HG03103 (cell line): ENCODE measurements around the gene EIPR1.
"Not testable (repeated sequence)": the region's sequence is repeated elsewhere in the genome, so short reads cannot be mapped to it uniquely, and the experiment has no call there.

Experiments
- ATAC-seq: cut with Tn5 transposase; IDR thresholded peaks from one replicate; pipeline ENCODE4 v1.9.1; 2021; ENCODE audit warnings: low read depth; ENCODE audit not compliant: unreplicated experiment

EIPR1 gene

DNA sequence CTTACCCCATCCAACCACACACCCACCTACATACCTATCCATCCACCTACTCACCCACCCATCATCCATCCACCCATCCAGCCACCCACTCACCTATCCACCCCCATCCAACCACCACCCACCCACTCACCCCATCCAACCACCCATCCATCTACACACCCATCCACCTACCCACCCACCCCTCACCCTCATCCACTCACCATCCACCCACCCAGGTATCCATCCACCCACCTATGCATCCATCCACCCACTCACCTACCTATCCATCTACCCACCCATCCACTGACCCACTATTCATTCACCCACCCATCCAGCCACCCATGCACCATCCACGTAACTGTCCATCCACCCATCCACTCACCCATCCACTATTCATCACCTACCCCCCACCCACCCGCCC is 194.8 kb downstream of the EIPR1 start:
- no peak for ATAC-seq

DNA sequence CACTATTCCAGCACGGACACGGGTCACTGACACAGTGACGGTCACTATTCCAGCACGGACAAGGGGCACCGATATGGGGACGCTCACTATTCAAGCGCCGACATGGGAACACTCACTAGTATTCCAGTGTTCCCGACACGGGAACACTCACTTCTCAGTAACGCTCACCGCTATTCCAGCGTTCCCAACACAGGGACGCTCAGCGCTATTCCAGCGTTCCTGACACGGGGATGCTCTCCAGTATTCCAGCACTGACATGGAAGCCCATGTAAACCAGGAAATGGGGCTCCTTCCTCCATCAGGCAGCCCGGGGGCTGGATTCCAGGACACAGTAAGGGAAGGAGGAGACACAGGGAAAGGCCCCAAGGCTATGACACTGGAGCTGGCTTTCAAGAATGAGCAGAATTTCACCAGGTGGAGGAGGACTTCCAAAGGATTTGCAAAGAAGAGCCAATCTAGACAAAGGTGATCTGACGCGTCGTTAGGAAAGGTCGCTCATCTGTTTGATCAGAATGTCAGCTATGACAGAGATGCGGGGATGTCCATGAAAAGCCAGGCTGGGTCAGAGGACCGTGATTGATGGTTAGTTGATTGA is 196.1 kb downstream of the EIPR1 start:
- no peak for ATAC-seq

DNA sequence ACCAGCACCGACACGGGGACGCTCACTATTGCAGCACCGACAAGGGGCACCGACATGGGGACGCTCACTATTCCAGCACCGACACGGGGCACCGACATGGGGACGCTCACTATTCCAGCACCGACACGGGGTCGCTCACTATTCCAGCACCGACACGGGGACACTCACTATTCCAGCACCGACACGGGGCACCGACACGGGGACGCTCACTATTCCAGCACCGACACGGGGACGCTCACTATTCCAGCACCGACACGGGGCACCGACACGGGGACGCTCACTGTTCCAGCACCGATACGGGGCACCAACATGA is 196.8 kb downstream of the EIPR1 start:
- not testable (repeated sequence) for ATAC-seq

DNA sequence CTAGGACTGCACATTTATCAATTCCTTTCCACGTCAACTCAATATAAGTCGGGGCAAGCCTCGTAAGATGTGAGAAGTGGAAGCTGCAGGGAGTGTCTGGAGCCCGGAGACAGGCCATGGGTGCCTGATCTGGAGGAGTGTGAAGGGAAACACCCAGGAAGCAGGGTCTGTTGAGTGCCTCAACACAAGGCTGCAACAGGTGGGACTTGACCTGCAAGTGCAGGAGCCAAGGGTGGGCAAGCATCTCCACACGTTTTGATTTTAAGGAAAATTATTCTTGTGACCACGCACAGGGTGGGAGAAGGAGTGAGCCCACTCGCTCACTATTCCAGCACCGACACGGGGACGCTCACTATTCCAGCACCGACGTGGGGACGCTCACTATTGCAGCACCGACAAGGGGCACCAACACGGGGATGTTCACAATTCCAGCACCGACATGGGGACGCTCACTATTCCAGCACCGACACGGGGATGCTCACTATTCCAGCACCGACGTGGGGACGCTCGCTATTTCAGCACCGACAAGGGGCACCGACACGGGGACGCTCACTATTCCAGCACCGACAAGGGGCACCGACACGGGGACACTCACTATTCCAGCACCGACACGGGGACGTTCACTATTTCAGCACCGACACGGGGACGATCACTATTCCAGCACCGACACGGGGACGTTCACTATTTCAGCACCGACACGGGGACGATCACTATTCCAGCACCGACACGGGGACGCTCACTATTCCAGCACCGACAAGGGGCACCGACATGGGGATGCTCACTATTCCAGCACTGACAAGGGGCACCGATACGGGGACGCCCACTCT is 197.3 kb downstream of the EIPR1 start:
- no peak for ATAC-seq

DNA sequence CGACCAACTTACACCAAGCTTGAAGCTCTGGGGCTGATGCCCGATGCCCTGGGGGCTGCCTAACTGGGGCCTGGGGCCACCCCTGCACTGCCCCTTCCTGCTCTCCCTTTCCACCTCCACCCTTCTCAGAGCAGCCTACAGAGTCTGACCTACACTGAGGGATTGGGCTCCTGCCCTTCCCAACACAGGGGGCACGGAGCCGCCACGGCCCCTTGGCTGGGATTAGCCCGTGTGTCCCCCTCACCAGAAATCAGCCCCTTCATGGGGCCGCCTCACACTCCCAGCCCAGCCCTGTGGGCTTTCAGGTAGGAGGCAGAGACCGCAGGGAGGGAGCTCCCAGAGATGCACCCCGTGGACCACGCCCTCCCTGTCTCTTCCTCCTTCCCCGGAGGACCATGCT is 198.0 kb downstream of the EIPR1 start:
- no peak for ATAC-seq

DNA sequence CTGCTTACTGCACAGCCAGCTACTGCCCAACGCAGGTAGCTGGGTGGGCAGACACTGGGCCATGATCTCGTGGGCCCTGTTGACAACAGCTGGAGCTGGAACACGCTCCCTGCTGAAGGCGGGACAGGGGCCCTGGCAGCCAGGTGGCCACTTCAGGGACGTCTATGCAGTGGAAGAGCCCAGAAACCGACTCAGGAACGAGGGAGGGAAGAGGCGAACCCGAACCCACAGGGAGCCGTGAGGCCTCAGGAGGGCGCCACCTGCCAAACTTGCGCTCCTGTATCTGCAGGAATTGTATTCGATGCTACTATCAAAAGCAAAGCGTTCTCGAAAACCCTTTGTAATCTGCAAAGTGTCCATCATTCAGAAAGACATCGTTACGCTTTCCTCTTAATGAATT is 198.4 kb downstream of the EIPR1 start:
- ATAC-seq, result no peak

DNA sequence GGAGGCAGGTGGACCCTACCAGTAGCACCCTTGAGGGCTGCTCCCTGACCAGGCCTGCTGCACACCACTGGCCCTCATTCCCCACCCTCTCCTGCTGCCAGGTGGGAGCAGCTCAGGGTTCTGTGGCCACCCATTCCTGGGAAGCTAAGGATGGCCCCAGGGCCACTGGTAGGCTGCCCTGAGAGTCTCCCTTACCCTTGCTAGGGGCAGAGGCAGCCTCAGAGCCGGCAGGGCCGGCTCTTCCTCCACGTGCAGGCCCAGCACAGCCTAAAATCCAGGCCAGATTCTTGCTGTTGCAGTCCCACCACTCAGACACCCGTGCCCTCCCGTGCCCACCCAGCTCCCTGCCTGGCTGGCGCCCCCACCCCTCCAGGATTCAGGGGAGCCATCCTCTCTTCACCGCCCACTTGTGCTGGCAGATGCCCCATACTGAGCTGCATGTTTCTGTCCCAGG is 199.0 kb downstream of the EIPR1 start:
- ATAC-seq, result no peak

DNA sequence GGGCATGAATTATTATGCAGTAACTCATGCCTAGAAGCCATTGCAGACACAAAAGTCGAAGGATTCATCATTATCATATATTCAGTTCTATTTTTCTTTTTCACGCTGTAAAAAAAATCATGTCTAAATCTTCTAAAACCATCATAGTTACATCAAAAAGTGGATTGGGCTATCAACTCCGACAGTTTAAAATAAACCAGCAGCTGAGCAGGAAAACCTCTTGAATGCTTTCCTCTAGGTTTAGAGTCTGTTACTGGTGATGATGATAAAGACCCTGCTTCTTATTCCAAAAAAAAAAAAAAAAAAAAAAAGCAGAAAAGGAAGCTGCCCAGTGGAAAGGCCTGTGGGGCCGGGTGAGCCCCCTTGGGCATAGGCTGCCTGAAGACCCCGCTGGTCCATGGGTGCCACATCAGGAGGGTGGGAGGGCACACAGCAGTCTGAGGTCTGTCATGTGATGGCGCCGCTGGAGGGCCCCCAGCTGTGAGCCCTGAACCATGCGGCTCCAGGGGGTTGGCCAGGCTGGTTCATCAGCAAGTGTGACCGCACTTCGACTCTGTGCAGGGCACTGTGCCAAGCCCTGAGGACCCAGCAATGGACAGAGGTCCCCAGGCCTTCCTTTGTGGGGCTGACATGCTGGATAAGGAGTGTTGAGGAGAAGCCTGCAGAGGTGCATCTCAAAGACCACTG is 199.6 kb downstream of the EIPR1 start:
- ATAC-seq, result no peak

DNA sequence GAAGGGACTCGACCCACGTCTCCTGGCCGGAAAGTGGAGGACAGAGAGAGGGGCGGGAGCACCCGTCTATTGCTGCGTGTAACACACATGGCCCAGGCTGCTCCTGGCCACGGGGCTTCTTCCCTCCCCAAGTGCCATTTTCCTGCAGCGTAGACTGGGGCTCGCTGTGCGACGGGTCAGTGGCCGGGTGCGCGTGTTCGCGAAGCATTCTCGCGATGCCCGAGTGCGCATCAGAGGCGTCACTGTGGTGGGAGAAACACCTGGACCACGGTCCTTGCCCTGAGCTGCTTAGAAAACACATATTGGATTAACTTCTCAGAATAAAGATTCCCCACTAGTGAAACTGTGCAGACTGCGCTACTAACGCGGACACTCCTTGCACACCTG is 200.8 kb downstream of the EIPR1 start:
- no peak for ATAC-seq

DNA sequence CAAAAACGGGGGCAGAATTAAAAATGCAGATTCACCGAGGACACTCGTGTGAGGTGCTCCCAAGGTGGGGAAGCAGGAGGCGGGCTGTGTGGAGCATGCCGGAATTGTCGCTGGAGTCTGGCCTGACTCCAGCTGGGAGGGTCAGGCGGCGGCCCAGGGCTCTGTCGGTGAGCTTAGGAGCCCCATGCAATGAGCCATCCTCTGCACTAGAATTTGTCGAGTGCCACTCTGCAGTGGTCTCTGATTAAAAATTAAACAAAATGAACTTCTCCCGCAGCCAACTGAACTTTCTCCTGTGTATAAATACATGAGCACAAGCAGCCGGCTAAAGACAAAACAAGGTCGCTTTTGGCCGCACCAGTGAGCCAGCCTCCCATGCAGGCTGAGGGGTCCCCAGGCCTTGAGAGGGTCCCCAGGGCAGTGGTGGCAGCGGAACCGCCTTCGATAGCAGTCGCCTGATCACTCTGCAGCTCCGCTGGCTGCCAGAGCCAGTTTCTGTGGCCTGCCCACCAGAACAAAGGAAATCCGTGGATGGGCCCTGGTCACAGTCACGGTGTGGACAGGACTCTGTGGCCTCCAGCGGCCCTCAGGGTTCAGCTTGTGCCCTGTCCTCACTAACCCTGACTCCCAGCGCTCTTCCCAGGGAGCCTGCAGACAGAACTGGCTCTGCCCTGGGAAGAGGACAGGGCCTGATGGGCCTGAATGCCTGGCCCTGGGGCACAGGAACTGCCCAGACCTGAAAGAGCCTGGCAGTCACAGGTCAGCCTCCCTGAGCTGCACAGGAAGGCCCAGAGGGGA is 201.3 kb downstream of the EIPR1 start:
- no peak for ATAC-seq

DNA sequence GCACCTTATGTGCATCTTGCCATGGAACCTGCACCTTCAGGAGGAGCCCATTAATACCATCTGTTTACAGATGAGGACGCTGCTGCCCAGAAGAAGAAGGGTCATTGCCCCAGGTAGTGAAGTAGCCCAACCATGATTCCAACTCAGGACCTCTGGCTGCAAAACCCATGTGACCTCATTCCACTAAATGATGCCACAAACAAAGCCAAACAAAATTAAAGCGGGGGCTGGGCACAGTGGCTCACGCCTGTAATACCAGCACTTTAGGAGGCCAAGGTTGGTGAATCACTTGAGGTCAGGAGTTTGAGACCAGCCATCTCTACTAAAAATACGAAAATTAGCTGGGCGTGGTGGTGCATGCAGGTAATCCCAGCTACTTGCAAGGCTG is 202.1 kb downstream of the EIPR1 start:
- ATAC-seq, result no peak

DNA sequence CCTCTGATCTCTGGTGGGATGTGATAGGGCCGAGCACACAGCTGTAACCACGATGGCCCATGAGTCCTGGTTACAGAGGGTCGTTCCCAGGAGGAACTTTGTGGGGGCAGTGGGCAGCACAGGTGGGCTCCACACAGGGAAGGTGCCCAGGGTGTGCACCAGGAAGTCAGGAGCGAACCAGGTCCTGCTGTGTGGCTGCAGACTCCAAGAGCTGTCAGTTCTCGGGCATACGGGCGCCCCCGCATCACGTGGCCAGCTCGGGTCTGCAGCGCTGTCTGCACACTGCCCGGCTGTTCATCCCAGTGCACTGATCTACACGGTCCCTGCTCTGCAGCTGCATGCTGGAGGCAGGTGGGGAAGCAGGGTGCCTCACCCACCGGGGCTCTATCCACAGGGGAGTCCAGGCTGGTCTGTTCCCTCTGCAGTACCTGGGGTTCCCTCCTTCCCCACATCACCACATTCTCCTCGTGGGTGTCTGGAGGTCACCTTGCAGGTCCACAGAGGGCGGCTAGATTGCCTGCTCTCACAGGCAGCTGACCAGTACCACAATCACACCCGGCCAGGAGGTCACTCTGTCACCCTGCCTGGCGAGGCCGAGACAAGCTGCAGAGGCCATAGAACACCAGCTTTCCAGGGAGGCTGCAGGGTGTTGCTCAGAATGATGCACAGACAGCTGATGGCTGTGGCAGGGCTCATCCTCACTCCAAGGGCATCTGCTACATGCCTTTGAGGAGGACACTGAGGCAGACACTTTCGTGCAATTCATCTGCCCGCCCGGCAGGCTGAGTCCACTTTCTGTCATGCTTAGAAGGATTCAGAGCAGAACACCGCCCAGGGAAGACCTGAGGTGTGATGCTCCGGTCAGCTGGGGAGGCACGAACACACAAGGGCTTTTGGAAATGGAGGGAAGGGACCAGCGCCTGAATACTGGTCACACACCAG is 202.7 kb downstream of the EIPR1 start:
- ATAC-seq, result no peak

DNA sequence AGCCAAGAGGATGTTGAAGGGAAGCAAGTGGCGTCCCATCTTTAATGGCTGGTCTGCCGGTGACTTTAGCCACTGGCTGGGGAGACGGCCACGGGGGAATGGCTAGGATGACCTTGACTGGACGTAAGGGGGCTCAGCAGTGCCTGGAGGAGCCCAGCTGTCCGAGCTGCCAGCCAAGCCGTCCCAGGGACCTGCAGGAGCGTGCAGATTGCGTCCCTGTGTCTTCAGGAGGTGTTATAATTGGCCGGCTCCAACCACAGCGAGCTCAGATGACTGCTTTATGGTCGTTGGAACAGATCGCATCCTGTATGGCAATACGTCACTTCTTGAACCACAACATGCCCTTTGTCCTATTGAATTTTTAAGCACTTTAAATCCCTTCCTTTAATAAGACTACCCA is 204.6 kb downstream of the EIPR1 start:
- no peak for ATAC-seq

DNA sequence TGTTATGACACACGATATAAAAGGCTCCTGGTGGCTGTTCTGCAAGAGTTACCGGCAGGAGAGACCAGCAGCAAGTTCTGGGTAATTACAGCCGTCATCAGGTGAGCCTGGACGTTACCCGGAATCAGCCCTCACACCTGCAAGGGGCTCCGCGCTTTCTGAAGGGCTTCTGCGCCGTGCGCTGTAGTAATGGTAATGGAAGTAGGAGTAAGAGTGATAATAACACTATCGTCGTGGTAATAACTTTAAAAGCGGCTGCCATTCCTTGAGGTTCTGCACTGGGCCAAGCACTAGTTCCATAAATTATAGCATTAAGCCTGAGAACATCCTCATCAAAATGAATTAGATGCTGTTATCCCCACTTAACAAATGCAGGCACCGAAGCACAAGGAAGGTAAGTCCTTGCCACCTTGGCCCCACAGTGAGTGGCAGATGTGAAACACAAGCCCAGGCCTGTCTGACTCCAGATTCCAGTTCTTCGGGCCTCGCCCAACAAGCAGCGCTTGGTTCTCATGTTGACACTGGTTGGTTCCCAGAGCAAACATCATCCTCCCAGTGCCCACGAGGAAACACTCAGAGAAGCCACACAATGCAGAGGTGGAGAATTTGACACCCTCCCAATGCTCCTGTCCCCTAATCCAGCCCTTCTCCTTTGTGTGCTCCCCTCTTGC is 205.2 kb downstream of the EIPR1 start:
- ATAC-seq, result no peak

DNA sequence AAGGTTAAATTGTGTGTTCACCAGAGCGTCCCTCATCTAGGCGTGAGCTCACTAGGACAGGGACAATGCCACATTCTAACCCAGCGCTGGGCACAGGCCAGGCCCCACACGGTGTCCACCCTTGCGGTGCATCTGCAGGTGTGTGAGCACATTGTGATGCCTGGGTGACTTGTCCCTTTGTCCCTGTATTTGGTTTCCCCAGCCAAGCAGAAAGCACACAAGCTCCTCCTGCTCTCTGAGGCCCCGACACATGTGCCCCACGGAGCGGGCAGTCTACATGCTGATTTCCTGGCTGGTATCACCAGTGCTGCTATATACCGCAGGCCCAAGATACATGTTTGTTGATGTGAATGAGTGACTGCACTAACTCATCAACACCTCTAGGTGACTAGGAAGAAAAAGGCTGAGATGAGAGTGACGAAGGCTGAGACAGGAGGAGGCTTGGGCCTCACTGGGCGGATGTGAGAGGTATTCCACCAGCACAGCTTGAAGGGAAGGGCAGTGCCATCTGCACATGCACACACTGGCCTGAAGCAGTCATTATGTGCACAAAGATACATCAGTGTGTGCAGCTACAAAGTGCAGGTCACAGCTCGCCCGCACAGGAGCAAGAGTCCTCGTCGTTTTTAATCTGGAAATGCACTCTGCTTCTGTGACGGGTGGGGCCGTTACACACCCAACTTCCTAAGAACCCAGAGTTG is 205.9 kb downstream of the EIPR1 start:
- ATAC-seq, result no peak

DNA sequence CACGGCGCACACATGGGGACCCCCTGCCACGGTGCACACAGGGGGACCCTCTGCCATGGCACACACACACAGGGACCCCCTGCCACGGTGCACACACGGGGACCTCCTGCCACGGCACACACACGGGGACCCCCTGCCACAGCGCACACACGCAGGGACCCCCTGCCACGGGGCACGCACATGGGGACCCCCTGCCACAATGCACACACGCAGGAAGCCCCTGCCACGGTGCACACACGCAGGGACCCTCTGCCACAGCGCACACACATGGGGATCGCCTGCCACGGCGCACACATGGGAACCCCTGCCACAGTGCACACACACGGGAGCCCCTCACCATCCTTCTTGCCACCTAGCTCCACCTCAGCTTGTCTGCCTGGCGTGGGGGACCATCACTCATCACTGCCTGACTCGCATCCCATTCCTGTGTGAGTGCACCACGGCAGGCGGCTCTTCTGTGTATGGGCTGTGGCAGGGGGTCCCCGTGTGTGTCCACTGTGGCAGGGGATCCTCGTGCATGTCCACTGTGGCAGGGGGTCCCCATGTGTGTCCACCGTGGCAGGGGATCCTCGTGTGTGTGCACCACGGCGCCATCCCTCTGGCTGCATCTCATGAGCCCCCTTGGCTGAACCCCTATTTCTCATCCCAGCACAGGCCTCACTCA is 206.7 kb downstream of the EIPR1 start:
- no peak for ATAC-seq

DNA sequence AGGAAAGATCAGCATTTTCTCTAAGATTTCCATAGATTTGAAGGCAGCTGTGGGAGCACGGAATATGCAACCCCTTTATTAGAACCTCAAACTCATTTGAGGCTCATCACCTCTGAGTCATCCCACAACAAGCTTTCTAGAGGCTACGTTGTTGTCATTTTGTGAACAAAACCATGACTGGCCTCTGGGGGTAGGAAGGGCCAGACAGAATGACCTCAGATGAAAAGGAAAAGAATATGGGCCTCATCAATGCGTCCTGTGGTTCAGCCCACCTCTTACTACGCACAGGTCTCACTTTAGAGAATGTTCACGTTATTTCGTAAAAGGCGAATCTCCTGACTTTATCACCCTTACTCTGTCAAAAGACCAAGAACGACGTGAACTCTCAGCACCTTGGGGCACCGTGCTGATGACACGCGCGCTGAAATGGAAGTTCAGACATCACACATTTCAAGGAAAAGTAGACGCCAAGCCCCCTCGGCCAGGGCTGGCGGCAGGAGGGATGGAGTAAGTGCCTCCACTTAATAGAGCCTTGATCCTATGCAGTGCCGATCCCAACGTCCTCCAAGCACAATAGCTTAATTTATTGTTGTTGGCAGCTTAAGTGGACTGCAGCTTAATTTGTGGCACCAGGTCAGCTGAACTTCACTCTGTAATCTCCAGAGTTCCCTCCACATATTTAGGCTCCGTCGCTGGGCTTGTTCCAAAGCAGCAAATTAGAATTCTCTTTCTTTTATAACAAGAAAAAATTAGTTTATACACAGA is 208.3 kb downstream of the EIPR1 start:
- no peak for ATAC-seq
